ENCODE data around the gene GBE1. TPM values are rescaled to one million over a fixed set of nuclear protein-coding genes. Genes with fewer than 3 reads are reported as not detected.

Gene GBE1
- total and polyA plus RNA-seq, 10 of the 15 experiments (the other 5 are each of a cell fraction or from before 2014, with no cell fraction given): 21.4 to 62.2 (median 41.5) TPM

DNA sequence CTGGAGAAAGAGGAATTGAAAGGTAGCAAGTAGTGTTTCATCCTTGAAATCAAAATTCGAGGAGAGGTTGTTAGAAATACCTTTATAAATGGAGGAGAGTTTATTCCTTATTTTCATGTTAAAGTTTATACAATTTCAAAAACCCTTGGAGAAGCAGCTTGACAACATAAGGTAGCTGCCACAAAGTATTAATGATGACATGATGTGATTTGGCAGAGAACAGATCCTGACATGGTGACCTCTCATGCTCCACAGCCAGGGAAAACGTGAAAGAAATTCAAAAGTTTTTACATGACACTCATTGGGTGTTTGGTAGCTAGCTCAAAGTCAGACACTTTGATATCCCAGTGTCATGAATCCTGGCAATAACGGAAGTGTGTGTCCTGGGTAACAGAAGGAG is 320.8 kb downstream of the GBE1 start (continued):
- TF ChIP-seq, protein P1, sequence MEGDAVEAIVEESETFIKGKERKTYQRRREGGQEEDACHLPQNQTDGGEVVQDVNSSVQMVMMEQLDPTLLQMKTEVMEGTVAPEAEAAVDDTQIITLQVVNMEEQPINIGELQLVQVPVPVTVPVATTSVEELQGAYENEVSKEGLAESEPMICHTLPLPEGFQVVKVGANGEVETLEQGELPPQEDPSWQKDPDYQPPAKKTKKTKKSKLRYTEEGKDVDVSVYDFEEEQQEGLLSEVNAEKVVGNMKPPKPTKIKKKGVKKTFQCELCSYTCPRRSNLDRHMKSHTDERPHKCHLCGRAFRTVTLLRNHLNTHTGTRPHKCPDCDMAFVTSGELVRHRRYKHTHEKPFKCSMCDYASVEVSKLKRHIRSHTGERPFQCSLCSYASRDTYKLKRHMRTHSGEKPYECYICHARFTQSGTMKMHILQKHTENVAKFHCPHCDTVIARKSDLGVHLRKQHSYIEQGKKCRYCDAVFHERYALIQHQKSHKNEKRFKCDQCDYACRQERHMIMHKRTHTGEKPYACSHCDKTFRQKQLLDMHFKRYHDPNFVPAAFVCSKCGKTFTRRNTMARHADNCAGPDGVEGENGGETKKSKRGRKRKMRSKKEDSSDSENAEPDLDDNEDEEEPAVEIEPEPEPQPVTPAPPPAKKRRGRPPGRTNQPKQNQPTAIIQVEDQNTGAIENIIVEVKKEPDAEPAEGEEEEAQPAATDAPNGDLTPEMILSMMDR (IDR thresholded peaks at IDR 0.05 in 2 of 3, conservative IDR thresholded peaks at IDR 0.05 in 1 of 3; ENCODE audit: control insufficient read depth in 2 of 3, extremely low read depth in 1 of 3, insufficient read depth in 1 of 3, low read depth in 3 of 3, low read length in 3 of 3): no peak
- TF ChIP-seq FOXM1 (IDR thresholded peaks at IDR 0.05; ENCODE audit: low read depth, low read length) (no peak), BACH1 (IDR thresholded peaks at IDR 0.05; ENCODE audit: borderline replicate concordance) (no peak), TCF3 (IDR thresholded peaks at IDR 0.05; ENCODE audit: borderline replicate concordance, insufficient read depth, low read depth, low read length) (no peak)

Small RNAs within 50 kb of the gene (small RNA-seq; reads per million reads assigned to genes)
- gene AC017015.1: not detected
- not detected for gene RNU2-28P
